KG1 (cell line): ENCODE measurements around the gene XAF1.
"Not testable (repeated sequence)": the region's sequence is repeated elsewhere in the genome, so short reads cannot be mapped to it uniquely, and the experiment has no call there.

ENCODE experiments used
- DNase-seq: peaks from one replicate; lab custom pipeline; 2025; lab: John Stamatoyannopoulos, UW

The XAF1 gene, protein sequence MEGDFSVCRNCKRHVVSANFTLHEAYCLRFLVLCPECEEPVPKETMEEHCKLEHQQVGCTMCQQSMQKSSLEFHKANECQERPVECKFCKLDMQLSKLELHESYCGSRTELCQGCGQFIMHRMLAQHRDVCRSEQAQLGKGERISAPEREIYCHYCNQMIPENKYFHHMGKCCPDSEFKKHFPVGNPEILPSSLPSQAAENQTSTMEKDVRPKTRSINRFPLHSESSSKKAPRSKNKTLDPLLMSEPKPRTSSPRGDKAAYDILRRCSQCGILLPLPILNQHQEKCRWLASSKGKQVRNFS

DNA sequence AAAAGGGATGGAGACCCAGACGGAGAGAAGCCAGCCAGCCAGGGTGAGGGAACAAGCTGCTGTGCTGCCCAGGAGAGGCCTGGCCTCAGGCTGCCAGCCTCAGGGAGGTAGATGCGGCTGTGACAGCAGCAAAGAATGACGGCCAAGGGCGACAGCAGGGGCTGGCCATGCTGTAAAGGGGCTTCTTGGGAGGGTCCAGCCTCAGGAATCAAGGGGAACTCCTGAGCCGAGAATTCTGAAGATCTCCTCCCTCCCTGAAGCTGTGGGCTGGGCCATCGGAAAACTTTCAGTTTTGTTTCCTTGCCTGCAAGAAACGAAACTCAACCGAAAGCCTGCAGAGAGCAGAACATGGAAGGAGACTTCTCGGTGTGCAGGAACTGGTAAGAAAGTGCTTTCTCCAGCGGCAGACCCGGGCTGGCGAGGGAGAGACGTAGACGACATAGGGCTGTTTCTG is at the start of gene XAF1:
XAF1 (plus strand) TSS at position 316 of the 454 bp plus-strand sequence; CDS start at position 349, 33 bp downstream.
- no peak for DNase-seq

DNA sequence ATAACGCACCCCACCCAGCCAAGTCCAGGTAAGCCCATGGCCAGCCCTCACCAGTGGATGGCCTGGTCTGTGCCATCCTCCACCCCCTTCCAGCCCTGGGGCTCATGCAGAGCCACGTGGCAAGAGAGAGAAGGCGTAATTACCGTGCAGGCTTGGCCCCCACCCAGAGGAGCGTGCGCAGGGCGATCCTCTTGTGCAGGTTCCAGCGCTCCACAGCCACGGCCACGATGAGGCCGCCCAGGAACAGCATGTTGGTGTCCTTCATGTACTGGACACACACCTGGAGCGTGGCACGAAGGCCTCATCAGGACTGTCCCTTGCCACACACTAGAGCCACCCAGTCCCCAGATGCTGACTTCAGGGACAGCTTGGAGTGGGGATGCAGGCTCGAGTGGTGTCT is 49.3 kb upstream of the XAF1 start:
- no peak for DNase-seq

DNA sequence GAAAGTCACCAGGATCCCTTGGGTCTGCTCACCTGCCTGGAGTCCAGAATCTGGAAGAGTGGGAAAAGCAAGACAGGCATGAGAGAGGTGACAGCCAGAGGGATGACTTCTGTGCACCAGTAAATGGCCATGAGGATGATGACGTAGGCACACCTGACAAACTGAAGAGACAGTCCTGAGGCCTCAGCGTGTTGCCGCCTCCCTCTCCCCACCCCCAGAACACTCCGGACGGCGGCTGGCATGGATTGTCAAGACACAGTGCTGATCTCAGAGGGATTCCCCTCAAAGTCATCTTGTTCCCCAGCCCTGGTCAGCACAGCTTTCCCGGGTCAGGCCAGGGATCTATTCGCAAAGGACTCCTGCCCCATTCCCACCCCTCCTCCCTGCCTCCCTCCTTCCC is 48.9 kb upstream of the XAF1 start:
- no peak for DNase-seq

DNA sequence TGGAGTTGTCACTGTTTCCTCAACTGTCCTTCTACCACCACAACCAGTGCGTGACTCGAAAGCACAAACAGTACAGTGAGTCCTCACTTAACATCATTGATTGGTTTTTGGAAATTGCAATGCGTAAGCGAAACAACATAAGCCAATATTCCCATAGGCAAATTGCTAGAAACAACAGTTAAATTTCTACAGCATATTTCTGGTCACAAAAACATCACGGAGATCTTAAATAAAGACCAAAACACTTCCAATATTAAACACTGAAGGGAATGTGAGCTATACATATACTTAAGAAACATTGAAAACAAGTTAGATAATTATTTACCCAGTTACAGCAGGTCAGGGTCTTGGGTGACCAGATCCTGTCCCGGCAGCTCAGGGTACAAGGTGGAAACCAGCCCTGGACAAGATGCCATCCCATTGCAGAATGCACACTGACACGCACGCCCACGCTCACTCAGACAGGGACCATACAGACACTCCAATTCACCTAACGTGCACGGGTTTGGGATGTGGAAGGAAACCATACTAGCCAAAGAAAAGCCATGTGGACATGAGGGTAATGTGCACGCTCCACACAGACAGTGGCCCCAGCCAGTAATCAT is 47.4 kb upstream of the XAF1 start:
- no peak for DNase-seq

DNA sequence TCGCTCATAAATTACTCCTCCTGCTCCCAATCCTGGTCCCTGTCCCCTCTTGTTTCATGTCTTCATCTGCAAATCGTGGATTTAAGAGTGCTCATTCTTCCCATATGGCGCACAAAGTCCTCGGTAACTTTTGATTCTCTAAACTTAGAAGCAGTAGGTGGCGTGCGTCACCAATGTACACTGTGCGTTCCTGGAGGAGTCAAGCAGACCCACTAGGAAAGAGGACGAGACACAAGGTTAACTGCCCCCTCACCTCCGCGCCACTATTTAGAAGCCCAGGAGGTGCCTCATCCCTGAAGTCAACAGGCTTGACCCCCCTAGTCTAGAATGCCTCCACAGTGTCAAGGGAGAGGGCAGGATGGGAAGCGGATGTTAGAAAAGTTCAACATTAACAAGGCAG is 45.5 kb upstream of the XAF1 start:
- DNase-seq = no peak

DNA sequence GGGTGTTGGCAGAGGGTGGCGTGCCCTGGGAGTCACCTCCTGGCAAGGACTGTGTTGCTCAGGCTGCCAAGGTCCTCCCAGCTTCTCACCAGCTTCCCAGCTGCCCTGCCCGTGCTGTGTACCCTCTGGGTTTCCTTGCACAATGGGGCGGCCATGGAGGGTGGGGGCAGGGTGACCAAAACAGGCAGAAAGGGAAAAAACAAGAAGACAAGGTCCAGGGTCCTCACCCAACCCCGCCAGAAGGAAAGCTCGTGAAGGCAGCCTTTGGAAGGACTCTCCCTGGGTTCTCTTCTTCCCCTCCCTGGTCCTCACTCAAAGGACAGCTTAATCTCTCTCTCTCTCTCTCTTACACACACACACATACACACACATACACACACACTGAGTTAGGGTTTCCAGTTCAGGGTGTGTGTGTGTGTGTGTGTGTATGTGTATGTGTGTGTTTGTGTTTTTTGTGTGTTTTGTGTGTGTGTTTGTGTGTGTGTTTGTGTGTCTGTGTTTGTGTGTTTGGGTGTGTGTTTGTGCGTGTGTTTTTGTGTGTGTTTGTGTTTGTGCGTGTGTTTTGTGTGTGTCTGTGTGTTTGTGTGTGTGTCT is 44.7 kb upstream of the XAF1 start:
- no peak for DNase-seq

DNA sequence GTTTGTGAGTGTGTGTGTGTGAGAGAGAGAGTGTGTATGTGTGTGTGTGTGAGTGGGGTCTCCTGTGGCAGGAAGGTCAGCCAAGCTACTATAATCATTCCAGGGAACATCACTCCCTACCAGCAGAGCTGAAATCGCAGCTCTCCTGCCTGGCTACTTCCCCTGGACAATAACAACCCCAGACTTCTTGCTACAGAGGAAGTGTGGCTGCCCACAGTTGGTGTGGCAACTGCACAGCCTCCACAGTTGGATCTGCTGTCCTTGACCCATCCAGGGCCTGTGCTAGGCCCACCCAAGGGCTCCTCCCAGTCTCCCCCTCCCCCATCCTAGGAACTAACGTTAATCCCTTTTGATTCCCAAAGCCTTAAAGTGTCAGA is 44.2 kb upstream of the XAF1 start:
- DNase-seq = no peak

DNA sequence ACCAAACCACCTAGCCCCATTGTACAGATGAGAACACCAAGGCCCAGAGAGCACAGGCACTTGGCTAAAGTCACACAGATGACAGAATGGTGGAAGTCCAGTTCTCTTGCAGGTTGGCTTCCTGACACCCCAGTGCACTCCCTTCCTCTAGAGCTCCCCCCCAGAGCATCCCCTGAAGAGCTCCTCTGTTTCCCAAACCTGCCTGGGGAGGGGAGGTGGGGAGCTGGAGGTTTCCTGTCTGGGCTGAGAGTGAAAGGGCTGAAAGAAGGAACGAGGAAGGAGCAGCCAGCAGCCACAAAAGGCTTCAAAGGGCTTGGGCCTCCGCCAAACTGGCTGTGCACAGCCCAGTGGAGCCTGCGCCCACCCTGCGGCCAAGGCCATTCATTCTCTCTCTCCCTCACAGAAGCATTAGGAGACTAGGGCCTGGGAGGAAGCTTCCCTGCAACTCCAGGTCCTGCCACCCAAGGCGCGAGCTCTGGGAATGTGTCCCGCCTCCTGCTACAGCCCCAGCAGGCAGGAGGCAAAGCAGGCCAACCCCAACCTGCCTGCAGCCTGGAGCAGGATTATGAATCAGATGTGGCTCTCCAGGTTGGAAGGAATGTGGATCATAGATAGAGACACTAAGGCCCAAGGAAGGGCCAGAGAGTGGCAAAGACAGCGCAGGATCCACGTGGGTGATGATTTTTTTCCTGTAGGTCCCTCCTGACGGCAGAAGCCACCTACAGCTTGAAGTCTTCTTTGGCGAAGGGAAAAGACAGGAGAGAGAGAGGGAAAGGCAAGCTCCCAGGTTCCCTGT is 43.6 kb upstream of the XAF1 start:
- DNase-seq = no peak

DNA sequence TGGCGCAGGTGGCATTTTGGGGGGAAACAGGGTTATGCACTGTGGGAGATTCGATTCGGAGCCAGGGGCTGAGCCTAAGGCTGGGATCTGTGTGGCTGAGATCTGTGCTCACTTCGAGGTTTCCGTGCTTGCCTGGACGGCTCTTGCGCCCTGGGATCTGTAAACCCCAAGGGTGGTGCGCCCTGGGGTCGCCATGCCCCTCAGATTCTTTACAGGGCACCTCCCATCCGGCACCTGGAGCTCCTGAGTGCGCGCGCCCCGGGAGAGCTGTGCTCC is 43.1 kb upstream of the XAF1 start:
- no peak for DNase-seq

DNA sequence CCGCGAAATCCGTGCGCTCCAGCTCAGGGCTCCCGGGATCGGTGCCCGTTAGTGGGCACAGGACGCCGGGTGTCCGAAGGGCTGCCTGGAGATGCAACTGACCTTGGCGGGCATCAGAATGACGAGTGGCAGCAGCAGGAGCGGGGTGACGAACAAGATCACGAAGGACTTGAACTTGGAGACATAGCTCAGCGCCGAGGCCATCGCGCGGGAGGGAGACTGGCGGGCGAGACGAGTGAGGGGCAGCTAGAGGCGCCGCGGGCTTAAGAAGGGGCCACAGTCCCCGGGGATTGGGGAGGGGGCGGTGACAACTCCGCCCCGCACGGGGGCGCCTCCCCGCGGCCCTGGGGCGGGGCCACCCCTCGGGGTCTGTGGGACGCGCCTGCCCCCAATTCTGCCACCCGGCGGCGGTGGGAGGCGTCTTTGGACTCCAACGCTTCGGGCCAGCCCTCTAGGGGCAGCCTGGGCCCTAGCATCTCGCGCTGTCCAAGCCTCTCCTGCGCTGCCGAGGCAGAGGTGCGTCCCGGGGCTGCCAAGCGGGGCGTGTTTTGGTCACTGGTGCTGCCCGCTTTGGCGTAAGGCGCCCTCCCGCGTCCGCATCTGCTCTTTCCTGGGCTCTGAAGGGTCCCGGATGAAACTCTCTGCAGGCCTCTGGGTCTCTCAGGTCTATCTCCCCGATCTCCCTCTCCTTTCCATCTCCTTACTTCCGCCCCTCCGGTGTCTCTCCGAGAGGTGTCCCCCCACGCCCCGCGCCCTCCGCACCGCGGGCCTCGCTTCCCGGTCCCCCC is 42.5 kb upstream of the XAF1 start, which contains the start of gene SLC13A5:
SLC13A5 (minus strand) TSS at position 240 of the 788 bp plus-strand sequence; CDS start at position 204, 36 bp downstream.
- no peak for DNase-seq

DNA sequence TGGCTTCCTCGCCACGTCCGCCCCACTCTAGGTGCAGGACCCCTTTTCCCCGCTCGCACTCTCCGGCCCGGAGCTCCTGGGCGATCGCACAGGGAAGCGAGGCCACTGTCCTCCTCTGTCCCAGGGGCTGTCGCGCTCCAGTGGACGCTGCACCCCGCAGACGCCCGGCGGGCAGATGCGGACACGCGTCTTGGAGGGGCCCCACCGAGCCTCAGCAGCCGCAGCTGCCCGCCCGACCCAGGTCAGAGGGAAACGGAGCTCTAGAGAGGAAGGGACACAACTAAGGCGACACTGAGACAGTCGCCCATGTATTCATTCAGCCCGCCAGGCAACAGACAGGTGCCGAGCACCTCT is 42.0 kb upstream of the XAF1 start:
- no peak for DNase-seq

DNA sequence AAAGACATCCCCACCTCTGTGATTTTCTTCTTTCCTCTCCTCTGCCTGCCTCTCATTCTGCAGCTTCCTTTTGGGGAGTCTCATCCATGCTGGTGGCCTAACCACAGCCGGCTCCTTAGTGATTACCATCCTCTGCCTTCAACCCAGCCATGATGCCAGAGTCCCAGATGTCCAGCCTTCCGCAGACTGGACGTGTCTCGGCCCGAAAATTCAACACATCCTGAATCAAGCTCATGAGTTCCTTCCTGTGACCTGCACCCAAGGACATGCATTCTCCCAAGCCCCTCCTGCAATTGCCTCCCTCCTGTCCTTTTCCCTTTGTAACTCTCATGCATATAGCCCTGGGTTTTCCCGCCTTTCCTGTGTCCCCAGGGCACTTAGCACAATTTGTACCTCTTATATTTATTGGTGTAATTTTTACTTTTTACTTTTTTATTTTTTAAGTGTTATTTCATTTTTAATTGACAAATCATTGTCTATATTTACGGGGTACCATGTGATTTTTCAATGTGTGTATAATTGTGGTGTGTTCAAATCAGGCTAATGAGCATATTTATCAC is 41.5 kb upstream of the XAF1 start:
- DNase-seq = no peak

DNA sequence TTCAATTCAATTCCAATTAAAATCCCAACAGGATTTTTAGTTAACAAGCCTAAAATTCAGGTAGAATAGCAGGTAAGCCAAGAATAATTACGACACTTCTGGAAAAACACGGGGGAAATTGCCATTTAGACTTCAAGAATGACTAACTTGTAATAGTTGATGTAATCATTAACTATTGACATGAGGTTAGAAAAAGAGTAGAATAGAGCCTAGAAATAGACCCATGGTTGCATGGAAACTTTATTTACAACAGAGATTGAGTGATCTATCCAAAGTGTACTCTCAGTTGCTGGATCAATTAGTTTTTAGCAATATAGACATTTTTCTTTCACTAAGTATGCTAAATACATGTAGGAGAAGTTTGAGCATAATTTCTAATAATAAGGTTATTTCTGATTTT is 39.1 kb upstream of the XAF1 start:
- DNase-seq = no peak

DNA sequence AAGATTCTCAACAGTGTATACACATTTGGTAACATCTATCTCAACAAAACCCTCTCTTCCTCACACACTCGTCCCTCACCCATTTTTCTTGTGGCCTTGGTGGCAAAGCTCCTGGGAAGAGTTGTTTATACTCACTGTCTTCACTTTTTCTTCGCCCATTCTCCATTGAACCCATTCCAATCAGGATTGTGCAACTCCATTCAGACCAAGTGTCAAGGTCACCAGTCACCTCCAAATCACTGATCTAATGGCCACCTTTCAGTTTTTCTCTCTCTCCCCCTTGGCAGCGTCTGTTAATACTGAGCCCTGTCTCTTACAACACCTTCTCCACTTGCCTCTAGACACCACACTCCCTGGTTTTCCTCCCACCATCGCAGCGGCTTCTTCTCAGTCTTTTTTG is 34.1 kb upstream of the XAF1 start:
- no peak for DNase-seq

DNA sequence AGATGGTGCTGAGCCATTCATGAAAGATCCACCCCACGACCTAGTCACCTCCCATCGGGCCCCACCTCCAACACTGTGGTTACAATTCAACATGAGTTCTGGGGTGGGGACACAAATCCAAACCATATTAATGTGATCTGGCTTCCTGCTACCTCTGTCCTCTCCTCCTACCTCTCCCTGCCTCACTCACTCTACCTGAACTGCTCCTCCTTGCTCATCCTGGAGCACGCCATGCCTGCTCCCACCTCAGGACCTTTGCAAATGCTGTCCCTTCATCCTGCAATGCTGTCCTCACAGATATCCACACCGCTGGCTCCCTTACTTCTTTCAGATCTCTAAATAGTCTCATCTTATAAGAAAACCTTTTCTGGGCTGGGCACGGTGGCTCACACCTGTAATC is 31.8 kb upstream of the XAF1 start:
- DNase-seq = no peak

DNA sequence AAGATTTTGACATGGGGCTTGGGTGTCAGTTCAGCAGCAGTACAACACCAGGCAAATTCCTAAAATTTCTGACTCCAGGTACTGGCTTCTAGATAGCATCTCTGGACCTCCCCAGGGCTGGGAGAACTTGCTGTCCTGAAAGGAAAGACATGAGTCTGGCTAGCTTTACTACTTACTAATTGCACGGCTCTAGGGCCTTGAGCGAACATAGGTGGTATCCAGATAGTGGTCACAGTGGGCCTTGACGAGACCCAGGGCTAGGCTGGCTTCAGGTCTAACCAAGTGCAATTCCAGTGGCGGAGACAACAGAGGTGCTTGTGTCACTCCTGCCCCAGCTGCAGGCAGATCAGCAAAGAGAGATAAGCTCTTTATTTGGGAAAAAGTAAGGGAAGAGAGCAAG is 26.3 kb upstream of the XAF1 start:
- no peak for DNase-seq

DNA sequence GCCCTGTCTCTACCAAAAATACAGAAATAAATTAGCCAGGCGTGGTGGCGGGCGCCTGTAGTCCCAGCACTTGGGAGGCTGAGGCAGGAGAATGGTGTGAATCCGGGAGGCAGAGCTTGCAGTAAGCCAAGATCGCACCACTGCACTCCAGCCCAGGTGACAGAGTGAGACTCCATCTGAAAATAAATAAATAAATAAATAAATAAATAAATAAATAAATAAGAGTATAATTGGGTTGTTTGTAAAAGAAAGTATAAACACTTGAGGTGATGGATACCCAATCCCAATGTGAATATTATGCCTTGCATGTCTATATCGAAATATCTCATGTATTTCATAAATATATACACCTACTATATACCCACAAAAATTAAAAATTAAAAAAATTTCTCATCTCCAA is 9.2 kb upstream of the XAF1 start:
- DNase-seq = not testable (repeated sequence)

DNA sequence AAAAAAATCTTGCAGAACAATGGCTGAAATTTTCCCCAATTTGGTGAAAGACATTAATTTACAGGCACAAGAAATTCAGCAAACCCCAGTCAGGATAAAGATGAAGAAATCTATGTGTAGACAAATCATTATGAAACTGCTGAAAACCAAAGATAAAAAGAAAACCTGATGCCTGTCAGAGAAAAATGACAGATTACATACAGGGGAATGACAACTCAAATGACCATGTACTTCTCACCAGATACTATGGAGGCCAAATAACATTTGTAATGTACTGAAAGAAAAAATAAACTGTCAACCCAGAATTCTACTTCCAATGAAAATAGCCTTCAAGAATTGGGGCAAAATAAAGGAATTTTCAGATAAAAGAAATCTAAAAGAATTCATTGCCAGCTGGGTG is 7.2 kb upstream of the XAF1 start:
- no peak for DNase-seq

DNA sequence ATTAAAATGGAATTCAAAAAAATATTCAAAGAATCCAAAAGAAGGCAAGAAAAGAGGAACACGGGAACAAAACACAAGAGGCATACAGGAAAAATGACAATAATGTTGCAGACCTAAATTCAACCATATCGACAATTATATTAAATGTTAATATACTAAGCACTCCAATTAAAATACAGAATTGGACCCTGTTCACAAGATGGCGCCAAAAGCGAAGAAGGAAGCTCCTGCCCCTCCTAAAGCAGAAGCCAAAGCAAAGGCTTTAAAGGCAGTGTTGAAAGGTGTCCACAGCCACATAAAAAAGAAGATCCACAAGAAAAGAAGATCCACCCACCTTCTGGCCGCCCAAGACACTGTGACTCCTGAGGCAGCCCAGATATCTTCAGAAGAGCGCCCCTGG is 6.3 kb upstream of the XAF1 start:
- no peak for DNase-seq

DNA sequence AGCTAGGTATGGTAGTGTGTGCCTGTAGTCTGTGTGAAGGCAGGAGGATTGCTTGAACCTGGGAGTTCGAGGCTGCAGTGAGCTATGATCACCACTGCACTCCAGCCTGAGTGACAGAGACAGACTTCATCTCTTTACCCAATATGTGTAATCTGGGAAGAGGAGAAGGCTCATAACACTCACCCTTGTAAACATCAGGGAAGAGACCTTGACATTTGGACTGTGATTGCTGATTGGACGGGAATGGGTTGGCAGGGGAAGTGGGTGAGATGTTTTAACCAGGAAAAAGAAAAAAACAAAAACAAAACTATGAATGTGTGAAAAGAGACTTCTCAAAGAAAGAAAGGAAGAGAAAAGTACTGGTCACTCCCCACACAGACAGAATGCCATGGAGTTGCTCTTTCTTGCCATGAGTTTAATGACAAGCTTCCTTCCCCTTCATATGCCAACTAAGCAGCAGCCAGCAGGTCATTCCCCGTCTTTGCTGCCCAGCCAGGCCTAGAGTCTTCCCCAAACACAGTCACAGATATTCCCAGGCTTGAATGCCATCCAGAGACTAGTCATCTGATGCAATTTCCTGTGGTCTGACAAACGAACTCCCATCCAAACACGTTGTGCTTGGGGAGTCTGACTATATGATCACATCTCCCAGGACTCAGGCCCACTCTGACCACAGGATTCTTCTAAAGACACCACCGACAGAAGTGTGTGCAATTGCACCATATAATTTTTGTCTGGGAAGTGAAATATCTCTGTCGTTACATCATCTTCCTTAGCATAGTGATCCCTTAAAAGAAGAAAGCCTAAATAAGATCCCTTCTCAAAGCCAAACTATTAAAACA is 3.6 kb upstream of the XAF1 start:
- DNase-seq = no peak

DNA sequence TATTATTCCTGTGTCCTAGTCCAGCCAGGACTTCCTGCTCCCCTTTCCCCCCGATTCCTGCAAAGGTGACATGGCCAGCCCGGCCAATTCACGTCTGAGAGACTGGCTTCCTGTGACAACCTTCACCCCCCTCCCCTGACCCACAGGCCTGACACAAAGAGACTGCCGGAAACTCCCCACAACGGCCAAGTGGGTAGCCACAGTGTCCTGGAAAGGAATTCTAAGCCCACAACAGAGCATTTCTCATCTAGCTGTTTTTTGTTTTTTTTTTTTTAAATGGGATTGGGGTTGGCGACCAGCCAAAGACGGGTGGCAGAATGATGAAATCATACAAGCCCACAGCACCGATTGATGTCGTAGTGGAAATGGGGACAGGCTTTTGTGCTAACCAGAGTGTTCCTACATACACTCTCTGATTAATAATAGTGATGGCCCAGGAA is 2.8 kb upstream of the XAF1 start:
- DNase-seq = peak; percentile 14
